Transverse colon (tissue), 4 donors: Measurements from ENCODE around the gene DLX2. TPM values are rescaled to one million over a fixed set of nuclear protein-coding genes. Genes with fewer than 3 reads are reported as not detected.
"Not testable (repeated sequence)": the region's sequence is repeated elsewhere in the genome, so short reads cannot be mapped to it uniquely, and the experiment has no call there.

Source experiments
- DNase-seq: peaks from one replicate; pipeline ENCODE4 v3.0.0-alpha.2; 2019
- H3K27ac ChIP-seq, 4 donors: fragments of 200-600 bp; sonication (generic); 2 replicates each; pipeline ENCODE4 v1.5.1; 2016 to 2018; ENCODE audit warnings: inconsistent platforms in 4 of 4
- H3K27me3 ChIP-seq: fragments of 200-600 bp; sonication (generic); 2 replicates; pipeline ENCODE4 v1.5.1; 2017; ENCODE audit warnings: inconsistent platforms
- H3K36me3 ChIP-seq, 4 donors: fragments of 200-600 bp; sonication (generic); 2 replicates each; pipeline ENCODE4 v1.5.1; 2017 to 2019; ENCODE audit warnings: inconsistent platforms in 4 of 4
- H3K4me1 ChIP-seq, 4 donors: fragments of 200-600 bp; sonication (generic); 2 replicates each; pipeline ENCODE4 v1.5.1; 2017 to 2020; ENCODE audit warnings: inconsistent platforms in 4 of 4
- H3K4me3 ChIP-seq, 4 donors: fragments of 200-600 bp; sonication (generic); 1 replicate in 1 of 4; 2 replicates in 3 of 4; pipeline versions ENCODE4 v1.5.1 to v1.6.1; 2017 to 2019; ENCODE audit warnings: inconsistent platforms in 4 of 4
- H3K9me3 ChIP-seq, 2 donors: fragments of 200-600 bp; sonication (generic); 2 replicates each; pipeline ENCODE4 v1.5.1; 2017 to 2019; ENCODE audit warnings: inconsistent platforms in 2 of 2
- CTCF ChIP-seq, 5 experiments: fragments of 200-600 bp in 3 of 5; fragments of 450-650 bp in 2 of 5; sonication (generic) in 3 of 5; IDR thresholded peaks; 1 replicate in 2 of 5; 2 replicates in 3 of 5; pipeline ENCODE4 v1.5.1; 2016 to 2017; ENCODE audit warnings: antibody characterized with exemption in 5 of 5, inconsistent platforms in 3 of 5, mild to moderate bottlenecking in 2 of 5, moderate library complexity in 1 of 5
- EP300 ChIP-seq: sonication (generic); formaldehyde crosslinking; IDR thresholded peaks from one replicate; pipeline ENCODE4 v1.6.1; 2017; ENCODE audit warnings: antibody characterized with exemption, low read depth
- POLR2A ChIP-seq: fragments of 450-650 bp; IDR thresholded peaks from one replicate; pipeline ENCODE4 v1.6.1; 2016; ENCODE audit warnings: antibody characterized with exemption, mild to moderate bottlenecking, moderate library complexity
- POLR2AphosphoS5 ChIP-seq, 3 donors: sonication (generic); formaldehyde crosslinking; IDR thresholded peaks; one replicate each; pipeline ENCODE4 v1.6.1; 2016; ENCODE audit warnings: antibody characterized with exemption in 3 of 3
- WGBS, 2 donors: methylation state at CpG; one replicate each; pipeline ENCODE4 v1.1.5; 2018; ENCODE audit warnings: low coverage in 1 of 2; 5-methylcytosine and 5-hydroxymethylcytosine counted together
- in situ Hi-C, 4 donors: fragments of 200-750 bp; cut with MboI; loops; one replicate each; pipeline versions ENCODE4 v1.15.0 to v1.15.1; 2017; ENCODE audit warnings: low sequenced_read_pairs in 3 of 4, low pct_ligation_motif_present in 1 of 4, low pct_unique_long_range_greater_than_20kb in 1 of 4
- intact Hi-C: fragments of 100-400 bp; cut with DNase I; formaldehyde crosslinking; loops from one replicate; pipeline ENCODE4 v1.15.1; 2023; ENCODE audit warnings: low total_unique reads
- total RNA-seq, 4 donors: library from RNA; depleted of rRNA; stranded (reverse); fragments of >200 nt; gene quantifications; one replicate each; pipeline ENCODE4 v1.1.0, GENCODE V29; 2016

DLX2 gene
- under 1 TPM in 1 of 4 donors, not detected in 3; 0.16 TPM for total RNA-seq

- peak; percentile 86 for DNase-seq
- Histone ChIP-seq H3K4me3 (peak within 1 kb of the TSS; percentile 22 to 63 (median 42)), H3K27ac (no peak within 1 kb of the TSS), H3K9me3 (no peaks in the 10 kb centered on the region), H3K36me3 (no peaks in the 10 kb centered on the region), H3K4me1 (peaks cover 19 to 66% (median 54%) of the 10 kb centered on the region in 4 donors), H3K27me3 (peaks cover 100% of the 10 kb centered on the region)
- WGBS, 2 donors = 1% methylated on average over 65 of the region's 74 CpGs; no CpG with 5 or more reads in 1 of the 2 donors
- intact Hi-C loops = loop anchor here (5.0 to 10.0 kb wide), 2 partner anchors 398 to 1300 kb away; no protein-coding TSS in a partner anchor
- in situ Hi-C loops = loop anchor here (10.0 to 25.0 kb wide), 4 partner anchors 290 to 515 kb away; no protein-coding TSS in a partner anchor
- TF ChIP-seq CTCF (IDR thresholded peaks at IDR 0.05) (no peak), POLR2AphosphoS5 (IDR thresholded peaks at IDR 0.05) (peak in 2 of 3 donors; percentile 10 to 33)
Observed at GRCh38 chr2:172102391-172103359, at the start of gene DLX2. DLX2 (minus strand) TSS chr2:172102900; CDS start chr2:172102538, 362 bp downstream.

- Histone ChIP-seq H3K4me1 (no peaks in the 10 kb centered on the region), H3K36me3 (no peaks in the 10 kb centered on the region), H3K9me3 (no peaks in the 10 kb centered on the region), H3K27ac (no peak overlapping the region), H3K4me3 (no peak overlapping the region), H3K27me3 (no peaks in the 10 kb centered on the region)
- intact Hi-C loops = no loop called here
- no peak for DNase-seq
- in situ Hi-C loops = no loop called here
- WGBS, 2 donors = 84 to 87% methylated on average over 5 to 11 of the region's 11 CpGs
- TF ChIP-seq CTCF (IDR thresholded peaks at IDR 0.05) (no peak), EP300 (no peak), POLR2AphosphoS5 (IDR thresholded peaks at IDR 0.05) (no peak), POLR2A (no peak)
Observed at GRCh38 chr2:172147944-172148650, 45.4 kb upstream of the DLX2 start.

- TF ChIP-seq CTCF (IDR thresholded peaks at IDR 0.05) (no peak), POLR2A (no peak), POLR2AphosphoS5 (IDR thresholded peaks at IDR 0.05) (no peak), EP300 (no peak)
Observed at GRCh38 chr2:172143817-172144216, 41.1 kb upstream of the DLX2 start.

GRCh38 chr2:172138727-172139126, 36.0 kb upstream of the DLX2 start:
- in situ Hi-C loops, DNase-seq, H3K27me3 ChIP-seq, H3K9me3 ChIP-seq, H3K27ac ChIP-seq, intact Hi-C loops, H3K4me3 ChIP-seq, H3K36me3 ChIP-seq, H3K4me1 ChIP-seq: not testable (repeated sequence)
- WGBS, 2 donors = 63 to 73% methylated on average over 1 of the region's 1 CpG

More at GRCh38 chr2:172143817-172144216, 41.1 kb upstream of the DLX2 start:
- Histone ChIP-seq H3K27ac (no peak overlapping the region), H3K9me3 (no peaks in the 10 kb centered on the region), H3K4me1 (no peaks in the 10 kb centered on the region), H3K4me3 (no peak overlapping the region), H3K27me3 (no peaks in the 10 kb centered on the region), H3K36me3 (no peaks in the 10 kb centered on the region)
- in situ Hi-C loops (no loop called here), intact Hi-C loops (no loop called here)
- DNase-seq = no peak
